SK-N-SH treated with all-trans-retinoic acid at 6 μM for 48 hours (cell line): ENCODE data around the gene JAKMIP1.

Source experiments
- ATAC-seq: fragments of 200-7000 bp; cut with Tn5 transposase; 3 replicates; pipeline ENCODE4 v1.9.1; 2020; ENCODE audit warnings: mild to moderate bottlenecking, moderate library complexity
- ARNTL ChIP-seq: fragments of 450-650 bp; formaldehyde crosslinking; IDR thresholded peaks from 2 replicates; pipeline ENCODE4 v1.5.0; 2020; ENCODE audit warnings: low read depth, mild to moderate bottlenecking, moderate library complexity, borderline replicate concordance
- BACH2 ChIP-seq: fragments of 250-450 bp; sonication (Bioruptor Pico); IDR thresholded peaks from 2 replicates; pipeline ENCODE4 v1.9.0; 2021; ENCODE audit warnings: mild to moderate bottlenecking, borderline replicate concordance
- CSDC2 ChIP-seq: fragments of 250-450 bp; sonication (Bioruptor Pico); IDR thresholded peaks from 2 replicates; pipeline ENCODE4 v1.5.0; 2020; ENCODE audit warnings: mild to moderate bottlenecking, moderate library complexity
- ESRRG ChIP-seq: fragments of 250-450 bp; sonication (Bioruptor Pico); IDR thresholded peaks from 2 replicates; pipeline ENCODE4 v1.6.1; 2021; ENCODE audit warnings: mild to moderate bottlenecking
- GLIS3 ChIP-seq: fragments of 250-450 bp; sonication (Bioruptor Pico); IDR thresholded peaks from 2 replicates; pipeline ENCODE4 v1.5.0; 2020; ENCODE audit warnings: mild to moderate bottlenecking, moderate library complexity
- RARB ChIP-seq: fragments of 250-450 bp; sonication (Bioruptor Pico); IDR thresholded peaks from 2 replicates; pipeline ENCODE4 v1.8.0; 2021; ENCODE audit warnings: mild to moderate bottlenecking, moderate library complexity
- SNAI2 ChIP-seq: fragments of 250-450 bp; sonication (Bioruptor Pico); IDR thresholded peaks from 2 replicates; pipeline ENCODE4 v1.5.0; 2020; ENCODE audit warnings: mild to moderate bottlenecking, moderate library complexity
- TCF4 ChIP-seq: fragments of 250-450 bp; sonication (Bioruptor Pico); IDR thresholded peaks from 2 replicates; pipeline ENCODE4 v1.8.0; 2021; ENCODE audit warnings: mild to moderate bottlenecking, moderate library complexity, borderline replicate concordance
- TOX ChIP-seq: fragments of 250-450 bp; sonication (Bioruptor Pico); IDR thresholded peaks from 2 replicates; pipeline ENCODE4 v1.8.0; 2021; ENCODE audit warnings: mild to moderate bottlenecking, moderate library complexity, borderline replicate concordance
- ZFP3 ChIP-seq: fragments of 250-450 bp; sonication (Bioruptor Pico); IDR thresholded peaks from 2 replicates; pipeline ENCODE4 v1.5.0; 2020; ENCODE audit warnings: mild to moderate bottlenecking, moderate library complexity
- ZFP30 ChIP-seq: fragments of 450-650 bp; formaldehyde crosslinking; IDR thresholded peaks from 2 replicates; pipeline ENCODE4 v1.5.0; 2022; ENCODE audit warnings: mild to moderate bottlenecking, moderate library complexity
- ZNF565 ChIP-seq: fragments of 450-650 bp; formaldehyde crosslinking; conservative IDR thresholded peaks from 2 replicates; pipeline ENCODE4 v1.5.0; 2020; ENCODE audit warnings: low read depth, mild to moderate bottlenecking, moderate library complexity
- ZNF70 ChIP-seq: fragments of 450-650 bp; formaldehyde crosslinking; IDR thresholded peaks from 2 replicates; pipeline ENCODE4 v1.5.0; 2020; ENCODE audit warnings: mild to moderate bottlenecking, moderate library complexity
- ZNF8 ChIP-seq: fragments of 450-650 bp; formaldehyde crosslinking; IDR thresholded peaks from 2 replicates; pipeline ENCODE4 v1.5.0; 2020; ENCODE audit warnings: mild to moderate bottlenecking, moderate library complexity
- TF ChIP-seq, protein P1 (sequence below): fragments of 250-450 bp; sonication (Bioruptor Pico); IDR thresholded peaks from 2 replicates; pipeline ENCODE4 v1.8.0; 2021; ENCODE audit warnings: low read depth, mild to moderate bottlenecking, moderate library complexity, borderline replicate concordance
- TF ChIP-seq, protein P2 (sequence below): fragments of 250-450 bp; sonication (Bioruptor Pico); IDR thresholded peaks from 2 replicates; pipeline ENCODE4 v1.8.0; 2020; ENCODE audit warnings: mild to moderate bottlenecking, moderate library complexity, borderline replicate concordance
- TF ChIP-seq, protein P3 (sequence below): fragments of 250-450 bp; sonication (Bioruptor Pico); IDR thresholded peaks from 2 replicates; pipeline ENCODE4 v1.5.0; 2020; ENCODE audit warnings: mild to moderate bottlenecking, moderate library complexity
- TF ChIP-seq, protein P4 (sequence below): fragments of 250-450 bp; sonication (Bioruptor Pico); IDR thresholded peaks from 2 replicates; pipeline ENCODE4 v1.5.1; 2021; ENCODE audit warnings: mild to moderate bottlenecking, moderate library complexity
- TF ChIP-seq, protein P5 (sequence below): fragments of 250-450 bp; sonication (Bioruptor Pico); IDR thresholded peaks from 2 replicates; pipeline ENCODE4 v1.5.1; 2020; ENCODE audit warnings: low read depth, mild to moderate bottlenecking, moderate library complexity

JAKMIP1 gene

DNA sequence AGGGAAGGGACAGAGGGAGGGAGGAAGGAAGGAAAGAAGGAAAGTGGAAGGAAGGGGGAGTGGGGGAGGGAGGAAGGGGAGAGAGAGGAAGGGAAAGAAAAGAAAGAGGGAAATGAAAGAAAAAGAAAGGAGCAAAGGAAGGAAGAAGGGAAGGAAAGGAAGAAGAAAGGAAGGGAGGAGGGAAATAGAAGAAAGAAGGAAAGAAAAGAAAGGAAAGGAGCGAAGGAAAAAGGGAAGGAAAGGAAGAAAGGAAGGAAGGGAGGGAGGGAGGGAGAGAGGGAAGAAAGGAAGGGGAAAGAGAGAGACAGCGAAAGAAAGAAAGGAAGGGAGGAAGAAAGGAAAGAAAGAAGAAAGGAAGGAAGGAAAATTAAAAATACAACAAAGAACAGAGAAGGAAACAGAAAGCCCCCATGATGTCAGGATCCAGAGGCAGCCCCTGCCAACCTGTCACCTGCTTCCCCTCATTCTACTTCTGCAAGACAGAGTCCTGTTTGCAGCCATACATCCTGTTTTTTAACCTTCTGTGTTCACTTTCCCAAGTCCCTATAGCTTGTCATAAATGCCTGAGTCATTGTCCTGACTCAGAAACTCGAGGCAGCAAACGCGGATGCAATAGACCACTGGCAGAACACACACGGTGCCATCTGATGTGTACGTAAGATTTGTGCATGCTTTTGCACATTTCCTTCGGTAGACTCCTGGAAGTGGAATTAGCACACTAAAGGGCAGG is 105.2 kb downstream of the JAKMIP1 start (continued):
- TF ChIP-seq, protein P1, sequence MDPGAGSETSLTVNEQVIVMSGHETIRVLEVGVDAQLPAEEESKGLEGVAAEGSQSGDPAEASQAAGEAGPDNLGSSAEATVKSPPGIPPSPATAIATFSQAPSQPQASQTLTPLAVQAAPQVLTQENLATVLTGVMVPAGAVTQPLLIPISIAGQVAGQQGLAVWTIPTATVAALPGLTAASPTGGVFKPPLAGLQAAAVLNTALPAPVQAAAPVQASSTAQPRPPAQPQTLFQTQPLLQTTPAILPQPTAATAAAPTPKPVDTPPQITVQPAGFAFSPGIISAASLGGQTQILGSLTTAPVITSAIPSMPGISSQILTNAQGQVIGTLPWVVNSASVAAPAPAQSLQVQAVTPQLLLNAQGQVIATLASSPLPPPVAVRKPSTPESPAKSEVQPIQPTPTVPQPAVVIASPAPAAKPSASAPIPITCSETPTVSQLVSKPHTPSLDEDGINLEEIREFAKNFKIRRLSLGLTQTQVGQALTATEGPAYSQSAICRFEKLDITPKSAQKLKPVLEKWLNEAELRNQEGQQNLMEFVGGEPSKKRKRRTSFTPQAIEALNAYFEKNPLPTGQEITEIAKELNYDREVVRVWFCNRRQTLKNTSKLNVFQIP (CRISPR knock-in tag) = no peak
- TF ChIP-seq, protein P2, sequence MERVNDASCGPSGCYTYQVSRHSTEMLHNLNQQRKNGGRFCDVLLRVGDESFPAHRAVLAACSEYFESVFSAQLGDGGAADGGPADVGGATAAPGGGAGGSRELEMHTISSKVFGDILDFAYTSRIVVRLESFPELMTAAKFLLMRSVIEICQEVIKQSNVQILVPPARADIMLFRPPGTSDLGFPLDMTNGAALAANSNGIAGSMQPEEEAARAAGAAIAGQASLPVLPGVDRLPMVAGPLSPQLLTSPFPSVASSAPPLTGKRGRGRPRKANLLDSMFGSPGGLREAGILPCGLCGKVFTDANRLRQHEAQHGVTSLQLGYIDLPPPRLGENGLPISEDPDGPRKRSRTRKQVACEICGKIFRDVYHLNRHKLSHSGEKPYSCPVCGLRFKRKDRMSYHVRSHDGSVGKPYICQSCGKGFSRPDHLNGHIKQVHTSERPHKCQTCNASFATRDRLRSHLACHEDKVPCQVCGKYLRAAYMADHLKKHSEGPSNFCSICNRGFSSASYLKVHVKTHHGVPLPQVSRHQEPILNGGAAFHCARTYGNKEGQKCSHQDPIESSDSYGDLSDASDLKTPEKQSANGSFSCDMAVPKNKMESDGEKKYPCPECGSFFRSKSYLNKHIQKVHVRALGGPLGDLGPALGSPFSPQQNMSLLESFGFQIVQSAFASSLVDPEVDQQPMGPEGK (CRISPR knock-in tag) = no peak

DNA sequence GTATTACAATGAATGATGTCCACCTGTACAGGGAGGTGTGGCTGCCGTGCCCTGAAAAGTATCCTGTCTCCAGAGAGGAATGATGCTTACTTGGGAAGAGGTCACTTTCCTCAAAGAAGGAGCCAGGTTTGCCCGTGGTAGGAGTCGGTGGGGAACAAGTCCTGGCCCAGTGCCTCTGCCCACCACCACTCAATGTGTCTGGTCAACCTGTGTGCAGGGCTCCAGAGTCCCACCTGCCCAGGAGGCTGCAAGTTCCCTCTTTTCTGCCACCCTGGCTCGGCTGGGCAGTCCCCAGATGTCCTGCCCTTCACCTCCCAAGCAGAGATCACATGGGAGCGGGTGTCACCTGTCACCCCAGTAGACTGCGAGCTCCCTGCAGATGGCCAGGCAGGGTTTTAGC is 106.7 kb downstream of the JAKMIP1 start:
- TF ChIP-seq, protein P3, sequence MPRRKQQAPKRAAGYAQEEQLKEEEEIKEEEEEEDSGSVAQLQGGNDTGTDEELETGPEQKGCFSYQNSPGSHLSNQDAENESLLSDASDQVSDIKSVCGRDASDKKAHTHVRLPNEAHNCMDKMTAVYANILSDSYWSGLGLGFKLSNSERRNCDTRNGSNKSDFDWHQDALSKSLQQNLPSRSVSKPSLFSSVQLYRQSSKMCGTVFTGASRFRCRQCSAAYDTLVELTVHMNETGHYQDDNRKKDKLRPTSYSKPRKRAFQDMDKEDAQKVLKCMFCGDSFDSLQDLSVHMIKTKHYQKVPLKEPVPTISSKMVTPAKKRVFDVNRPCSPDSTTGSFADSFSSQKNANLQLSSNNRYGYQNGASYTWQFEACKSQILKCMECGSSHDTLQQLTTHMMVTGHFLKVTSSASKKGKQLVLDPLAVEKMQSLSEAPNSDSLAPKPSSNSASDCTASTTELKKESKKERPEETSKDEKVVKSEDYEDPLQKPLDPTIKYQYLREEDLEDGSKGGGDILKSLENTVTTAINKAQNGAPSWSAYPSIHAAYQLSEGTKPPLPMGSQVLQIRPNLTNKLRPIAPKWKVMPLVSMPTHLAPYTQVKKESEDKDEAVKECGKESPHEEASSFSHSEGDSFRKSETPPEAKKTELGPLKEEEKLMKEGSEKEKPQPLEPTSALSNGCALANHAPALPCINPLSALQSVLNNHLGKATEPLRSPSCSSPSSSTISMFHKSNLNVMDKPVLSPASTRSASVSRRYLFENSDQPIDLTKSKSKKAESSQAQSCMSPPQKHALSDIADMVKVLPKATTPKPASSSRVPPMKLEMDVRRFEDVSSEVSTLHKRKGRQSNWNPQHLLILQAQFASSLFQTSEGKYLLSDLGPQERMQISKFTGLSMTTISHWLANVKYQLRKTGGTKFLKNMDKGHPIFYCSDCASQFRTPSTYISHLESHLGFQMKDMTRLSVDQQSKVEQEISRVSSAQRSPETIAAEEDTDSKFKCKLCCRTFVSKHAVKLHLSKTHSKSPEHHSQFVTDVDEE (CRISPR knock-in tag) = no peak
- TF ChIP-seq, all 23 proteins: peak for 0
- no peak for ATAC-seq

DNA sequence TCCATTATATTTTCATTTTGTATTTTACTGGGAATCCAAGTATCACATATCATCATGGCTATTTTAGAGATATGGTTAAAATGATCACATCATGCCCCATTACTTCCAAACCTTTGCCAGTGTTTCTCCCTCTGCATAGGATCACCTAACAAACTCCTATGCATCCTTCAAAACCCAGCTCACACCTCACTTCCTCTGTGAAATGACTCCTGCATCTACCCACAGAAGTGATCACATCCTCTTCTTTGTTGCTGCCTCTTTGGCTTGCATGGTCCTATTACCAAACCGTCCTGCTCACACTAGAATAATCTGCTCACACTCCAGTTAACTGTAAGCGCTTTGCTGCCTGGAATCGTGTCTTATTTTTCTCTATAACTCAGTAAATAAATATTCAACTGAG is 107.4 kb downstream of the JAKMIP1 start:
- no peak for ATAC-seq
- no peak for TF ChIP-seq ZNF70 (CRISPR knock-in tag)
- TF ChIP-seq, protein P4, sequence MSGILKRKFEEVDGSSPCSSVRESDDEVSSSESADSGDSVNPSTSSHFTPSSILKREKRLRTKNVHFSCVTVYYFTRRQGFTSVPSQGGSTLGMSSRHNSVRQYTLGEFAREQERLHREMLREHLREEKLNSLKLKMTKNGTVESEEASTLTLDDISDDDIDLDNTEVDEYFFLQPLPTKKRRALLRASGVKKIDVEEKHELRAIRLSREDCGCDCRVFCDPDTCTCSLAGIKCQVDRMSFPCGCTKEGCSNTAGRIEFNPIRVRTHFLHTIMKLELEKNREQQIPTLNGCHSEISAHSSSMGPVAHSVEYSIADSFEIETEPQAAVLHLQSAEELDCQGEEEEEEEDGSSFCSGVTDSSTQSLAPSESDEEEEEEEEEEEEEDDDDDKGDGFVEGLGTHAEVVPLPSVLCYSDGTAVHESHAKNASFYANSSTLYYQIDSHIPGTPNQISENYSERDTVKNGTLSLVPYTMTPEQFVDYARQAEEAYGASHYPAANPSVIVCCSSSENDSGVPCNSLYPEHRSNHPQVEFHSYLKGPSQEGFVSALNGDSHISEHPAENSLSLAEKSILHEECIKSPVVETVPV (CRISPR knock-in tag) = no peak
- peak; percentile 86 for TF ChIP-seq ZFP3 (CRISPR knock-in tag)
- no peak for TF ChIP-seq RARB
- TF ChIP-seq, all 23 proteins: peak for 1

DNA sequence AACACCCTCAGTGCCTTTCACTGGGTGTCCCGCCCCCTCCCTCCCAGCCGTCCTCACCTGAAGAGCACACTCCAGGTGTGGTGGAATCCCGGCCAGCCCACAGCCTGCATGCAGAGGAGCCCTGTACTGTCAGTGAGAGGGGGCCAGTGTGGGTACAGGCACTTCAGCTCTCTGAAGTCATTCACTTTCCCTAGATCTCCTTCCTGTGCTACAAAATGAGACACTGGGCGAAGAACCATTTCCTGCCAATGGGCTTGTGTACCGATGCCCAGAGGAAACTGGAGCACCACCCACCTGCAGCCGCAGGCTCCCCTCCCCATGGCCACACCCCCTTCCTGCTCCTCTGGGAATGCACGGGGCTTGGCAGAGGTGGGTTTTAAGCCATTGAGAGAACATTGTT is 108.2 kb downstream of the JAKMIP1 start:
- no peak for ATAC-seq
- TF ChIP-seq TOX (CRISPR knock-in tag) = no peak
- TF ChIP-seq BACH2 (CRISPR knock-in tag) = no peak
- no peak for TF ChIP-seq RARB
- no peak for TF ChIP-seq TCF4
- TF ChIP-seq ZFP3 (CRISPR knock-in tag) = no peak
- TF ChIP-seq ESRRG (CRISPR knock-in tag) = no peak
- TF ChIP-seq CSDC2 (CRISPR knock-in tag) = no peak
- TF ChIP-seq, protein P5, sequence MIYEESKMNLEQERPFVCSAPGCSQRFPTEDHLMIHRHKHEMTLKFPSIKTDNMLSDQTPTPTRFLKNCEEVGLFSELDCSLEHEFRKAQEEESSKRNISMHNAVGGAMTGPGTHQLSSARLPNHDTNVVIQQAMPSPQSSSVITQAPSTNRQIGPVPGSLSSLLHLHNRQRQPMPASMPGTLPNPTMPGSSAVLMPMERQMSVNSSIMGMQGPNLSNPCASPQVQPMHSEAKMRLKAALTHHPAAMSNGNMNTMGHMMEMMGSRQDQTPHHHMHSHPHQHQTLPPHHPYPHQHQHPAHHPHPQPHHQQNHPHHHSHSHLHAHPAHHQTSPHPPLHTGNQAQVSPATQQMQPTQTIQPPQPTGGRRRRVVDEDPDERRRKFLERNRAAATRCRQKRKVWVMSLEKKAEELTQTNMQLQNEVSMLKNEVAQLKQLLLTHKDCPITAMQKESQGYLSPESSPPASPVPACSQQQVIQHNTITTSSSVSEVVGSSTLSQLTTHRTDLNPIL = no peak
- no peak for TF ChIP-seq SNAI2 (CRISPR knock-in tag)
- TF ChIP-seq, protein P4 (CRISPR knock-in tag) = no peak
- TF ChIP-seq, protein P3 (CRISPR knock-in tag) = no peak
- TF ChIP-seq, protein P2 (CRISPR knock-in tag) = no peak
- no peak for TF ChIP-seq ZFP30 (CRISPR knock-in tag)
- TF ChIP-seq ZNF70 (CRISPR knock-in tag) = no peak
- TF ChIP-seq ARNTL = no peak
- TF ChIP-seq GLIS3 (CRISPR knock-in tag) = no peak
- TF ChIP-seq ZNF8 (CRISPR knock-in tag) = no peak
- TF ChIP-seq ZNF565 = no peak
